ENCODE data around the gene AOAH.

DNA sequence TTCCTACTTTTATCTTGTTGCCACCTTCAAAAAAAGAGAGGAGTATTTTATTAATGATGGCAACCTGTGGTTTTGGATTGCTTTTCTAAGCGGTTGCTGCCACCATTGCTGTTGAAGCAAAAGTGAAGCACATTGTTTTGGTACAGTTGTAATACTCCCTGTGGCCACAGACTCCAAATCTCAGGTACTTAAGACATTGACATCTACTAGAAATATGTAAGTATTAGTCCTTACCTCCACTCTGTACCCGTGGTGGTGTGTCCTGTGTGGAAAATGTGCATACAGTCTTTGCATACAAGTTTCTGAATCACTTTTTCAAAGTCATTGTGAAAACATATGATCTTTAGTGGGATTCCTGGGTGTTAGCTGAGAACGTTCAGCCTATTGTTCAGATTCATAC lies 248.9 kb downstream of the AOAH start:
- TF ChIP-seq, protein P1, sequence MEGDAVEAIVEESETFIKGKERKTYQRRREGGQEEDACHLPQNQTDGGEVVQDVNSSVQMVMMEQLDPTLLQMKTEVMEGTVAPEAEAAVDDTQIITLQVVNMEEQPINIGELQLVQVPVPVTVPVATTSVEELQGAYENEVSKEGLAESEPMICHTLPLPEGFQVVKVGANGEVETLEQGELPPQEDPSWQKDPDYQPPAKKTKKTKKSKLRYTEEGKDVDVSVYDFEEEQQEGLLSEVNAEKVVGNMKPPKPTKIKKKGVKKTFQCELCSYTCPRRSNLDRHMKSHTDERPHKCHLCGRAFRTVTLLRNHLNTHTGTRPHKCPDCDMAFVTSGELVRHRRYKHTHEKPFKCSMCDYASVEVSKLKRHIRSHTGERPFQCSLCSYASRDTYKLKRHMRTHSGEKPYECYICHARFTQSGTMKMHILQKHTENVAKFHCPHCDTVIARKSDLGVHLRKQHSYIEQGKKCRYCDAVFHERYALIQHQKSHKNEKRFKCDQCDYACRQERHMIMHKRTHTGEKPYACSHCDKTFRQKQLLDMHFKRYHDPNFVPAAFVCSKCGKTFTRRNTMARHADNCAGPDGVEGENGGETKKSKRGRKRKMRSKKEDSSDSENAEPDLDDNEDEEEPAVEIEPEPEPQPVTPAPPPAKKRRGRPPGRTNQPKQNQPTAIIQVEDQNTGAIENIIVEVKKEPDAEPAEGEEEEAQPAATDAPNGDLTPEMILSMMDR (IDR thresholded peaks at IDR 0.05; ENCODE audit: low read length): no peak
- no peak for TF ChIP-seq EZH2 (optimal IDR thresholded peaks at IDR 0.05; ENCODE audit: low read depth, low read length)
